Parathyroid adenoma (tissue), 2 donors: ENCODE data around the gene CEP162.

Source experiments
- H2AFZ ChIP-seq: fragments of 300-600 bp; sonication (generic); one replicate; pipeline ENCODE4 v1.7.0; 2017; ENCODE audit warnings: antibody characterized with exemption, mild to moderate bottlenecking
- H3K27ac ChIP-seq: fragments of 300-600 bp; sonication (generic); one replicate; pipeline ENCODE4 v1.7.0; 2017
- H3K27me3 ChIP-seq: fragments of 300-600 bp; sonication (generic); one replicate; pipeline ENCODE4 v1.7.0; 2017; ENCODE audit warnings: low read length; ENCODE audit not compliant: control insufficient read depth, insufficient read depth
- H3K36me3 ChIP-seq: fragments of 300-600 bp; sonication (generic); one replicate; pipeline ENCODE4 v1.7.0; 2017; ENCODE audit warnings: low read length; ENCODE audit not compliant: control insufficient read depth, insufficient read depth
- H3K4me1 ChIP-seq: fragments of 300-600 bp; sonication (generic); one replicate; pipeline ENCODE4 v1.7.0; 2017; ENCODE audit warnings: control low read depth
- H3K4me2 ChIP-seq: fragments of 300-600 bp; sonication (generic); one replicate; pipeline ENCODE4 v1.7.0; 2017; ENCODE audit warnings: low read length
- H3K4me3 ChIP-seq: fragments of 300-600 bp; sonication (generic); one replicate; pipeline ENCODE4 v1.7.0; 2017; ENCODE audit warnings: low read depth, low read length
- H3K79me2 ChIP-seq: fragments of 300-600 bp; sonication (generic); one replicate; pipeline ENCODE4 v1.7.0; 2017; ENCODE audit warnings: control low read depth
- H3K9ac ChIP-seq: fragments of 300-600 bp; sonication (generic); one replicate; pipeline ENCODE4 v1.7.0; 2017; ENCODE audit warnings: mild to moderate bottlenecking
- H3K9me3 ChIP-seq: fragments of 300-600 bp; sonication (generic); one replicate; pipeline ENCODE4 v1.7.0; 2017; ENCODE audit warnings: low read length; ENCODE audit not compliant: control insufficient read depth
- CTCF ChIP-seq: fragments of 300-600 bp; sonication (generic); IDR thresholded peaks from one replicate; pipeline ENCODE4 v1.7.0; 2017; ENCODE audit warnings: antibody characterized with exemption, mild to moderate bottlenecking
- donor health status: primary hyperparathyroidism.

Gene CEP162

DNA sequence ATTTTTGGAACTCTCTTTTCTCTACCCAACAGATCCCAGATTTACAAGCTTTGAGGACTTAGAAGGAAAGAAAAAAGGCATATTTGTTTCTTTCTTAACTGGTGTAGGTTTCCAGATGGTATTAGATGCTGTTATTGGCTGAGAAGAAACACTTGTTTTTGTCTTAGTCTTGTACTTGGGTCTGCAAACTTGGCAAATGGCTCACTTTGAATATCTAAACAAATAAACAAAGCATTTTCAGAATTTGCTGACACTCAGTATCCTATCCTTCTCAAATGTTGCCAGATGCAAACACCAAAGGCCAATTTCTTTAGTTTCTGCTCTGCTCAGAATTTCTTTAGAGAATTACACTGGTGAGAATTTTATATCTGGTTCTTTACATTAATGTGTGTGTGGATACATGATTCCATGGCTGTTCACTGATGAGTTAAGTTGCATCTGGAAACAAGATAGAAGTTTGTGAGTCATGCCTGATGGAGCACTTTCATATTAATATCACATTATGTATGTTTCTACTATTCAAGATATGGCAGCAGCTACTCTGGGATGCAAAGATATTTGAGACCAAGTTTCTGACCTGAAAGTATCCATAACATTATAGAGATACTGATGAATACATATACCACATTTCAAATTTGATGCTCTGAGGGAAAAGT lies 43.7 kb upstream of the CEP162 start:
- Histone ChIP-seq H3K4me1 (no peaks in the 10 kb centered on the region), H3K79me2 (no peaks in the 10 kb centered on the region), H3K9ac (no peak overlapping the region), H3K9me3 (no peaks in the 10 kb centered on the region), H3K4me3 (no peak overlapping the region), H2AFZ (no peak overlapping the region), H3K4me2 (no peak overlapping the region), H3K27ac (no peak overlapping the region), H3K27me3 (no peaks in the 10 kb centered on the region), H3K36me3 (no peaks in the 10 kb centered on the region)
- TF ChIP-seq CTCF: no peak

- no peak overlapping the region for H3K4me3 ChIP-seq
- H3K27ac ChIP-seq: no peak overlapping the region
Observed at GRCh38 chr6:84269947-84270733, 42.7 kb upstream of the CEP162 start.

GRCh38 chr6:84268781-84269180 lies 41.3 kb upstream of the CEP162 start:
- TF ChIP-seq CTCF: no peak
- Histone ChIP-seq H3K27ac (no peak overlapping the region), H3K36me3 (no peaks in the 10 kb centered on the region), H3K4me1 (no peaks in the 10 kb centered on the region), H3K27me3 (no peaks in the 10 kb centered on the region), H2AFZ (no peak overlapping the region), H3K9ac (no peak overlapping the region), H3K4me2 (no peak overlapping the region), H3K9me3 (no peaks in the 10 kb centered on the region), H3K4me3 (no peak overlapping the region), H3K79me2 (no peaks in the 10 kb centered on the region)

More at GRCh38 chr6:84269947-84270733, 42.7 kb upstream of the CEP162 start:
- no peak overlapping the region for H3K4me2 ChIP-seq
- no peaks in the 10 kb centered on the region for H3K4me1 ChIP-seq
- no peaks in the 10 kb centered on the region for H3K36me3 ChIP-seq
- no peaks in the 10 kb centered on the region for H3K27me3 ChIP-seq
- no peaks in the 10 kb centered on the region for H3K79me2 ChIP-seq
- no peak overlapping the region for H2AFZ ChIP-seq
- H3K9ac ChIP-seq: no peak overlapping the region
- no peak for TF ChIP-seq CTCF
- no peaks in the 10 kb centered on the region for H3K9me3 ChIP-seq

- TF ChIP-seq CTCF: no peak
- Histone ChIP-seq H3K4me1 (no peaks in the 10 kb centered on the region), H3K4me2 (no peak overlapping the region), H3K27ac (no peak overlapping the region), H2AFZ (no peak overlapping the region), H3K4me3 (no peak overlapping the region), H3K9me3 (no peaks in the 10 kb centered on the region), H3K79me2 (no peaks in the 10 kb centered on the region), H3K36me3 (no peaks in the 10 kb centered on the region), H3K27me3 (no peaks in the 10 kb centered on the region), H3K9ac (no peak overlapping the region)
Observed at GRCh38 chr6:84263557-84263956, 36.1 kb upstream of the CEP162 start.
